Suprapubic skin (tissue), 4 donors: ENCODE results near the gene GSN. TPM values are rescaled to one million over a fixed set of nuclear protein-coding genes. Genes with fewer than 3 reads are reported as not detected.

ENCODE experiments used
- DNase-seq, 2 donors: peaks; one replicate each; pipeline ENCODE4 v3.0.0-alpha.2; 2019; ENCODE audit warnings: low spot score in 2 of 2
- H3K27ac ChIP-seq: fragments of 200-600 bp; sonication (generic); one replicate; pipeline ENCODE4 v1.5.1; 2019
- H3K27me3 ChIP-seq: fragments of 200-600 bp; sonication (generic); one replicate; pipeline ENCODE4 v1.5.1; 2019
- H3K36me3 ChIP-seq: fragments of 200-600 bp; sonication (generic); one replicate; pipeline ENCODE4 v1.5.1; 2019
- H3K4me1 ChIP-seq: fragments of 200-600 bp; sonication (generic); one replicate; pipeline ENCODE4 v1.5.1; 2019
- H3K4me3 ChIP-seq: fragments of 200-600 bp; sonication (generic); one replicate; pipeline ENCODE4 v1.5.1; 2019; ENCODE audit warnings: mild to moderate bottlenecking
- H3K9me3 ChIP-seq: fragments of 200-600 bp; sonication (generic); one replicate; pipeline ENCODE4 v1.5.1; 2019
- CTCF ChIP-seq, 2 donors: fragments of 200-600 bp in 1 of 2; fragments of 450-650 bp in 1 of 2; sonication (generic) in 1 of 2; IDR thresholded peaks; one replicate each; pipeline ENCODE4 v1.5.1; 2016 to 2019; ENCODE audit warnings: antibody characterized with exemption in 2 of 2, mild to moderate bottlenecking in 1 of 2, moderate library complexity in 1 of 2
- EP300 ChIP-seq: sonication (generic); formaldehyde crosslinking; IDR thresholded peaks from one replicate; pipeline ENCODE4 v1.6.1; 2017; ENCODE audit warnings: antibody characterized with exemption
- POLR2A ChIP-seq, 2 donors: fragments of 450-650 bp; IDR thresholded peaks; one replicate each; pipeline ENCODE4 v1.6.1; 2017; ENCODE audit warnings: antibody characterized with exemption in 2 of 2, mild to moderate bottlenecking in 2 of 2, moderate library complexity in 2 of 2
- POLR2AphosphoS5 ChIP-seq, 3 donors: sonication (generic); formaldehyde crosslinking; IDR thresholded peaks; one replicate each; pipeline ENCODE4 v1.6.1; 2017; ENCODE audit warnings: antibody characterized with exemption in 3 of 3
- WGBS: methylation state at CpG from one replicate; pipeline ENCODE4 v1.1.5; 2018; 5-methylcytosine and 5-hydroxymethylcytosine counted together
- total RNA-seq, 4 donors: library from RNA; depleted of rRNA; stranded (reverse); fragments of >200 nt; gene quantifications; one replicate each; pipeline ENCODE4 v1.1.0, GENCODE V29; 2016

GSN gene
- total RNA-seq, 4 donors from 2014 or later: 681 to 944 (median 771) TPM

GRCh38 chr9:121222524-121223171 lies 45.3 kb upstream of the GSN start:
- Histone ChIP-seq H3K36me3 (no peaks in the 10 kb centered on the region), H3K4me3 (no peak overlapping the region), H3K4me1 (peaks cover 4% of the 10 kb centered on the region), H3K27ac (no peak overlapping the region), H3K27me3 (no peaks in the 10 kb centered on the region), H3K9me3 (no peaks in the 10 kb centered on the region)
- 62% methylated on average over 12 of the region's 12 CpGs for WGBS
- TF ChIP-seq CTCF (IDR thresholded peaks at IDR 0.05) (peak; percentile 32 to 53), POLR2A (IDR thresholded peaks at IDR 0.05) (no peak)
- DNase-seq: no peak

- no peak overlapping the region for H3K4me3 ChIP-seq
- WGBS: 75% methylated on average over 5 of the region's 5 CpGs
- H3K27me3 ChIP-seq: no peaks in the 10 kb centered on the region
- H3K27ac ChIP-seq: no peak overlapping the region
- H3K36me3 ChIP-seq: no peaks in the 10 kb centered on the region
- TF ChIP-seq CTCF (IDR thresholded peaks at IDR 0.05) (no peak), POLR2AphosphoS5 (IDR thresholded peaks at IDR 0.05) (no peak), POLR2A (IDR thresholded peaks at IDR 0.05) (no peak), EP300 (no peak)
- H3K9me3 ChIP-seq: no peaks in the 10 kb centered on the region
- DNase-seq: no peak
- H3K4me1 ChIP-seq: peaks cover 4% of the 10 kb centered on the region
These were observed 42.7 kb upstream of the GSN start for GRCh38 chr9:121225240-121225639.

- Histone ChIP-seq H3K9me3 (no peaks in the 10 kb centered on the region), H3K27me3 (no peaks in the 10 kb centered on the region), H3K36me3 (no peaks in the 10 kb centered on the region), H3K4me1 (peaks cover 4% of the 10 kb centered on the region), H3K4me3 (no peak overlapping the region), H3K27ac (no peak overlapping the region)
- 79% methylated on average over 2 of the region's 2 CpGs for WGBS
- DNase-seq: no peak
- no peak for TF ChIP-seq POLR2AphosphoS5 (IDR thresholded peaks at IDR 0.05)
- no peak for TF ChIP-seq EP300
- no peak for TF ChIP-seq POLR2A (IDR thresholded peaks at IDR 0.05)
- TF ChIP-seq CTCF (IDR thresholded peaks at IDR 0.05): no peak
These were observed 41.8 kb upstream of the GSN start for GRCh38 chr9:121226175-121226574.

- no peaks in the 10 kb centered on the region for H3K27me3 ChIP-seq
- DNase-seq: no peak
- H3K4me3 ChIP-seq: no peak overlapping the region
- no peak for TF ChIP-seq EP300
- no peak for TF ChIP-seq POLR2AphosphoS5 (IDR thresholded peaks at IDR 0.05)
- no peak for TF ChIP-seq CTCF (IDR thresholded peaks at IDR 0.05)
- TF ChIP-seq POLR2A (IDR thresholded peaks at IDR 0.05): no peak
- H3K4me1 ChIP-seq: no peaks in the 10 kb centered on the region
- WGBS: 75% methylated on average over 4 of the region's 4 CpGs
- no peaks in the 10 kb centered on the region for H3K9me3 ChIP-seq
- H3K27ac ChIP-seq: no peak overlapping the region
- H3K36me3 ChIP-seq: no peaks in the 10 kb centered on the region
These were observed 40.1 kb upstream of the GSN start for GRCh38 chr9:121227862-121228261.

GRCh38 chr9:121230256-121230655 lies 37.7 kb upstream of the GSN start:
- no peak overlapping the region for H3K4me3 ChIP-seq
- H3K9me3 ChIP-seq: no peaks in the 10 kb centered on the region
- 75% methylated on average over 5 of the region's 5 CpGs for WGBS
- no peak for TF ChIP-seq EP300
- TF ChIP-seq POLR2A (IDR thresholded peaks at IDR 0.05): no peak
- no peak for TF ChIP-seq CTCF (IDR thresholded peaks at IDR 0.05)
- TF ChIP-seq POLR2AphosphoS5 (IDR thresholded peaks at IDR 0.05): no peak
- H3K4me1 ChIP-seq: no peaks in the 10 kb centered on the region
- no peak for DNase-seq
- H3K36me3 ChIP-seq: no peaks in the 10 kb centered on the region
- no peak overlapping the region for H3K27ac ChIP-seq
- H3K27me3 ChIP-seq: no peaks in the 10 kb centered on the region
